Muscle of leg (tissue), 16 donors: ENCODE results near the gene ZNF276. TPM values are rescaled to one million over a fixed set of nuclear protein-coding genes. Genes with fewer than 3 reads are reported as not detected.
"Not testable (repeated sequence)": the region's sequence is repeated elsewhere in the genome, so short reads cannot be mapped to it uniquely, and the experiment has no call there.

Experiments used
- DNase-seq: peaks from one replicate; pipeline ENCODE4 v3.0.0; 2013
- H3K27ac ChIP-seq: one replicate; pipeline ENCODE4 v1.5.1; 2013; ENCODE audit warnings: mild to moderate bottlenecking, low read length, control low read depth
- H3K27me3 ChIP-seq: one replicate; pipeline ENCODE4 v1.6.1; 2013; ENCODE audit warnings: low read length; ENCODE audit not compliant: control insufficient read depth, insufficient read depth
- H3K36me3 ChIP-seq: one replicate; pipeline ENCODE4 v1.6.1; 2013; ENCODE audit warnings: low read length; ENCODE audit not compliant: control insufficient read depth, insufficient read depth
- H3K4me1 ChIP-seq: one replicate; pipeline ENCODE4 v1.6.1; 2013; ENCODE audit warnings: low read length; ENCODE audit not compliant: control insufficient read depth, insufficient read depth
- H3K4me3 ChIP-seq: one replicate; pipeline ENCODE4 v1.5.1; 2013; ENCODE audit warnings: low read length, control low read depth
- H3K9me3 ChIP-seq: replicated peaks from 2 replicates; pipeline ENCODE4 v1.6.1; 2013; ENCODE audit warnings: low read depth, low read length; ENCODE audit not compliant: control insufficient read depth
- WGBS: methylation state at CpG from one replicate; pipeline ENCODE4 v1.1.5; 2013; ENCODE audit warnings: missing lambda C conversion rate; ENCODE audit not compliant: insufficient coverage; 5-methylcytosine and 5-hydroxymethylcytosine counted together
- long read RNA-seq, 11 donors: transcript quantifications; one replicate each; lab custom pipeline, GENCODE V29; 2026
- polyA plus RNA-seq, 8 donors: library from polyadenylated mRNA; unstranded; fragments of 120-200 nt; gene quantifications; one replicate each; pipeline versions ENCODE4 v1.2.1 to v1.2.3, GENCODE V29; 2013; ENCODE audit warnings: inconsistent platforms in 1 of 8, low replicate concordance in 1 of 8; ENCODE audit not compliant: insufficient read length in 8 of 8, insufficient read depth in 1 of 8
- total RNA-seq: library from RNA; stranded (reverse); fragments of 120-200 nt; gene quantifications from one replicate; pipeline ENCODE4 v1.2.4, GENCODE V29; 2013

Gene ZNF276, protein sequence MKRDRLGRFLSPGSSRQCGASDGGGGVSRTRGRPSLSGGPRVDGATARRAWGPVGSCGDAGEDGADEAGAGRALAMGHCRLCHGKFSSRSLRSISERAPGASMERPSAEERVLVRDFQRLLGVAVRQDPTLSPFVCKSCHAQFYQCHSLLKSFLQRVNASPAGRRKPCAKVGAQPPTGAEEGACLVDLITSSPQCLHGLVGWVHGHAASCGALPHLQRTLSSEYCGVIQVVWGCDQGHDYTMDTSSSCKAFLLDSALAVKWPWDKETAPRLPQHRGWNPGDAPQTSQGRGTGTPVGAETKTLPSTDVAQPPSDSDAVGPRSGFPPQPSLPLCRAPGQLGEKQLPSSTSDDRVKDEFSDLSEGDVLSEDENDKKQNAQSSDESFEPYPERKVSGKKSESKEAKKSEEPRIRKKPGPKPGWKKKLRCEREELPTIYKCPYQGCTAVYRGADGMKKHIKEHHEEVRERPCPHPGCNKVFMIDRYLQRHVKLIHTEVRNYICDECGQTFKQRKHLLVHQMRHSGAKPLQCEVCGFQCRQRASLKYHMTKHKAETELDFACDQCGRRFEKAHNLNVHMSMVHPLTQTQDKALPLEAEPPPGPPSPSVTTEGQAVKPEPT
- 21.4 TPM for total RNA-seq
- 10 to 100 TPM; 17.1 to 28.2 (median 21.8) TPM for polyA plus RNA-seq
- long read RNA-seq, donor 1, full-length matches to known transcripts, result 1 of 1 reads
- long read RNA-seq, donor 1, partial matches to known transcripts, result 0 of 1 reads
- long read RNA-seq, donor 1, other reads (novel, unspliced or antisense), result 0 of 1 reads
- long read RNA-seq, donor 2, result 0 reads
- long read RNA-seq, donor 3, partial matches to known transcripts, result 0 of 2 reads
- long read RNA-seq, donor 3, other reads (novel, unspliced or antisense), result 0 of 2 reads
- long read RNA-seq, donor 4, partial matches to known transcripts, result 0 of 1 reads
- long read RNA-seq, donor 4, other reads (novel, unspliced or antisense), result 0 of 1 reads
- long read RNA-seq, donor 5, full-length matches to known transcripts, result 3 of 3 reads
- long read RNA-seq, donor 5, partial matches to known transcripts, result 0 of 3 reads
- long read RNA-seq, donor 5, other reads (novel, unspliced or antisense), result 0 of 3 reads
- long read RNA-seq, donor 6, partial matches to known transcripts, result 0 of 3 reads
- long read RNA-seq, donor 6, other reads (novel, unspliced or antisense), result 0 of 3 reads
- long read RNA-seq, donor 7, full-length matches to known transcripts, result 1 of 1 reads
- long read RNA-seq, donor 7, partial matches to known transcripts, result 0 of 1 reads
- long read RNA-seq, donor 7, other reads (novel, unspliced or antisense), result 0 of 1 reads
- long read RNA-seq, donor 8, result 0 reads
- long read RNA-seq, donor 9, result 0 reads
- long read RNA-seq, donor 10, full-length matches to known transcripts, result 2 of 2 reads
- long read RNA-seq, donor 10, partial matches to known transcripts, result 0 of 2 reads
- long read RNA-seq, donor 10, other reads (novel, unspliced or antisense), result 0 of 2 reads
- long read RNA-seq, donor 11, full-length matches to known transcripts, result 1 of 1 reads
- long read RNA-seq, donor 11, partial matches to known transcripts, result 0 of 1 reads
- long read RNA-seq, donor 11, other reads (novel, unspliced or antisense), result 0 of 1 reads

DNA sequence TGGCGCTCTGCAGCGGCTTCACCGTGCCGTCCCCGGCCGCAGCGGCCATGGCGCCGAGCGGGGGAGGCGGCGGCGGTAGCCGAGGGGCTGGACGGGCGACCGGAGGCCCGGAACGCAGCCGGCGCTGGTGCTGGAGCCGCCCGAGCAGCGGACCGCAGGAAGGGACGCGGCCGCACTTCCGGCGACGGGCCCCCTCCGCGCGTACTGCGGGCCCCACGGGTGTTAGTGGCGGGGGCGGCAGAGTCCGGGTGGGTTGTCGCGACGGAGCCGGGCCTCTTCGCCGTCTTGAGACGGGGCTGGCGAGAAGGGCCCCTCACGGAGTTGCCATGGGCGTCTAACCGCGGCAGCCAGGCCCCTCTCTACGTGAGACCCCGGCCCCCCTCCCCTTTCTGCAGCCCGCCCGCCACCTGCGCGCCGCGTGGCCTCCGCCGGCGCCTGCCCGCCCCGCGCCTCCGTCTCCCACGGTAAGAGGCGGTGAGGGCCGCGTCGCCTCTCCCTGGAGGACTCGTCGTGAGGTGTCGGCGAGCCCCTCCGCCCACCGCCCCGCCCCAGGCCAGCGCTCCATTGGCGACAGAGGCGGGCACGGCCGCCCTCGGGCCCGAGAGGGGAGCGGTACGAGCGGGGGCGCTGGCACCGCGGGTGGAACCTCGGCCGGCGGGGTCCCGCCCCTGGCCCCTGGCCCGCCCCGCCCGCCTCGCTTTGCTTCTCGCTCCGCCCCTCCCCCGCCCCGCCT, at the start of gene ZNF276, which contains the start of gene VPS9D1:
TSS of gene ZNF276 (plus strand) at position 725 of the 733 bp plus-strand sequence. CDS start 104 bp downstream, outside the sequence.
TSS of gene VPS9D1 (minus strand) at position 86 of the 733 bp plus-strand sequence. CDS start at position 49, 37 bp downstream.
- Histone ChIP-seq H3K27ac (peak within 1 kb of the TSS; percentile 92), H3K36me3 (peaks cover 33% of the 10 kb centered on the region), H3K9me3 (no peaks in the 10 kb centered on the region), H3K4me3 (peak within 1 kb of the TSS; percentile 79), H3K27me3 (no peaks in the 10 kb centered on the region), H3K4me1 (peaks cover 28% of the 10 kb centered on the region)
- DNase-seq, result peak; percentile 91
- under 1% methylated on average over 98 of the region's 103 CpGs for WGBS

DNA sequence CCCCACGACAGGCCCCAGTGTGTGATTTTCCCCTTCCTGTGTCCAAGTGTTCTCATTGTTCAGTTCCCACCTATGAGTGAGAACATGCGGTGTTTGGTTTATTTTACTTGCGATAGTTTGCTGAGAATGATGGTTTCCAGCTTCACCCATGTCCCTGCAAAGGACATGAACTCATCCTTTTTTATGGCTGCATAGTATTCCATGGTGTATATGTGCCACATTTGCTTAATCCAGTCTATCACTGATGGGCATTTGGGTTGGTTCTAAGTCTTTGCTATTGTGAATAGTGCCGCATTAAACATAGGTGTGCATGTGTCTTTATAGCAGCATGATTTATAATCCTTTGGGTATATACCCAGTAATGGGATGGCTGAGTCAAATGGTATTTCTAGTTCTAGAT, 49.8 kb upstream of the ZNF276 start:
- DNase-seq, H3K4me1 ChIP-seq, H3K9me3 ChIP-seq, H3K4me3 ChIP-seq, H3K36me3 ChIP-seq, H3K27ac ChIP-seq, H3K27me3 ChIP-seq: not testable (repeated sequence)
- no CpG with 5 or more reads among the region's 4 CpGs for WGBS

DNA sequence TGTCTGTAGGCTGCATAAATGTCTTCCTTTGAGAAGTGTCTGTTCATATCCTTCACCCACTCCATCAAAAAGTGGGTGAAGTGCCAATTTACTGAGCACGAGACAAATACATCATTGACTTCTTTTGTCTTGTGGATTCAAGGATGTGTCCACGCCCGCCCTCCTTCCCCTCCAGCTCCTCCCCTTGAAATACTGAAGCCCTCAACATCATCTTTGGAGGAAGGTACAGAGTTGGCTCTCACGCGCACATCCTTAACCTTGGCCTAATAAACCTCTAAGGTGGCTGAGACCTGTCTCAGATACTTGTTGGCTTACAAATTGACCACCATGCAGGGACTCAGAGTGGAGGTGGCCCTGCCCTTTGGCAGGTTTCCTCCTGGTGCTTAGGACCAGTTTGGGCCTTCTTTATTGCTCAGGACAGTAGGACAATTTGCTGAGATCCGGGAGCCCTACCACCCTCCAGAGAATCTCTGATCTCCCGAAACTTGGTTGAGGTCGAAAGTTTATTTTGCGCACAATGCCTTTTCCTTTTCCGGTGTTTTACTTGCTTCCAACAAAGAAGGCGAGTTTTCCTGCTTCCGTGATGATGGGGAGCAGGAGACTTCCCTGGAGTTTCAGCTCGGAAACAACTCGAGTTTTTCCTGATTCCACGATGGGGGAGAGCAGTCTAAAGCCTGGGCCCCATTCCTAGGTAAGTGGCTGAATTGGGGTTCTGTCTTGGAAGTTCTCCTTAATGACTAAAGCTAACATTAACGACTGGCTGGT, 49.0 kb upstream of the ZNF276 start:
- no peak overlapping the region for H3K4me3 ChIP-seq
- DNase-seq, result no peak
- no peaks in the 10 kb centered on the region for H3K27me3 ChIP-seq
- H3K36me3 ChIP-seq, result no peaks in the 10 kb centered on the region
- H3K4me1 ChIP-seq, result no peaks in the 10 kb centered on the region
- 91% methylated on average over 12 of the region's 16 CpGs for WGBS
- no peaks in the 10 kb centered on the region for H3K9me3 ChIP-seq
- peak overlapping the region; percentile 66 for H3K27ac ChIP-seq

DNA sequence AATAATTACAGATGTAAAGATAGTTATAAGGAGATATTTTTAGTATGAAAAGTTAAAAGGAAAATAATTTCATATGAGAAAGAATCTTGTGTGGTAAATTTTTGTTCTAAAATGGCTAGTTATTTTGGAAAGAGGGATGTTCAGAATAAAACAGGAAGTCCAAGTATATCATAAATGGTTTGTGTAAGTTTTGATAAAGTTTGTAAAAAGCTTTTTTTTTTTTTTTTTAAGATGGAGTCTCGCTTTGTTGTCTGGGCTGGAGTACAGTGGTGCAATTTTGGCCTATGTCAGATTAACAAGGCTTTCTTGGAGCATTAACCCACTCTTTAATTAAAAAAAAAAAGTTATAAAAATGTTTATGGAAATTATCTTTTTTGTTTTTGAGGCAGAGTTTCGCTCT, 43.1 kb upstream of the ZNF276 start:
- H3K27me3 ChIP-seq, result no peaks in the 10 kb centered on the region
- no peaks in the 10 kb centered on the region for H3K36me3 ChIP-seq
- H3K9me3 ChIP-seq, result peaks cover 8% of the 10 kb centered on the region
- no peak overlapping the region for H3K27ac ChIP-seq
- no peaks in the 10 kb centered on the region for H3K4me1 ChIP-seq
- whole genome bisulfite sequencing, result no CpG with 5 or more reads among the region's 2 CpGs
- DNase-seq, result no peak
- H3K4me3 ChIP-seq, result no peak overlapping the region

DNA sequence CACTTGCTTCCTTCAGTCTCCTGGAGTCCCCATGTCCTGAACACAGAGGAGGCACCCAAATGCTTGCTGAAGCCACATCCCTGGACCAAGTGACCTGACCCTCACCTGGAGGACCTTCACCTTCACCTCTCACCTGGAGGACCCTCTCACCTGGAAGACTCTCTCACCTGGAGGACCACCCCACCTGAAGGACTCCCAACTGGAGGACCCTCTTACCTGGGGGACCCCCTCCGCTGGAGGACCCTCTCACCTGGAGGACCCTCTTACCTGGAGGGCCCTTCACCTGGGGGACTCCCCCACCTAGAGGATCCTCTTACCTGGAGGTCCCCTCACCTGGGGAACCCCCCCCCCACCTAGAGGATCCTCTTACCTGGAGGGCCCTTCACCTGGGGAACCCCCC, 35.4 kb upstream of the ZNF276 start:
- no CpG with 5 or more reads among the region's 1 CpG for WGBS
- no peak overlapping the region for H3K4me3 ChIP-seq
- DNase-seq, result no peak
- no peak overlapping the region for H3K27ac ChIP-seq
- H3K9me3 ChIP-seq, result no peaks in the 10 kb centered on the region
- H3K27me3 ChIP-seq, result no peaks in the 10 kb centered on the region
- peaks cover 11% of the 10 kb centered on the region for H3K36me3 ChIP-seq
- peaks cover 13% of the 10 kb centered on the region for H3K4me1 ChIP-seq

DNA sequence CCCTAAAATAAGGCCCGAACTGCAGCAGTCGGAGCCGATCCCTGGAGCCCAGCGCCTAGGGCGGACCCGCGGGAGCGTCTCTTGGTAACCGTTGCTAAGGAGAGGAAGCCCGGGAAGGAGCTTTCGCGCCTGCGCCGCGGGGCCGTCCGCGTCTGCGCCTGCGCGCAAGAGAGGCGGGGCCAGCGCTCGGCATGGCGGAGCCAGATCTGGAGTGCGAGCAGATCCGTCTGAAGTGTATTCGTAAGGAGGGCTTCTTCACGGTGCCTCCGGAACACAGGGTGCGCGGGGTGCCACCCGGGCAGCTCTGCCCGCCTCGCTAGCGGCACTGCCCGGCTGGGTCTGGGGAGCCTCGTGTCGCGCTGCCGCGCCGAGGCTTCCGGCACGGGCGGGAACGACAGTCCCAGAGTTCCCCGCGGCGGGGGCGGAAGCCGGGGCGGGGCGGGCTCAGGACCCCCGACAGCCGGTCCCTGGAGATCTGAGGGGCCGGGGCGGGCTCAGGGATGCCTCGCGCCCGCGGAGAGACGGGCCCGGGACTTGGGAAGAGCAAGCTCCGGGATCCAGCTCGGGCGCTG, 34.7 kb upstream of the ZNF276 start, which contains the start of gene CDK10:
TSS of gene CDK10 (plus strand) at position 170 of the 572 bp plus-strand sequence. CDS start at position 192, 22 bp downstream.
- DNase-seq, result peak; percentile 93
- H3K27me3 ChIP-seq, result no peaks in the 10 kb centered on the region
- no peaks in the 10 kb centered on the region for H3K9me3 ChIP-seq
- peak within 1 kb of the TSS; percentile 79 for H3K27ac ChIP-seq
- H3K4me3 ChIP-seq, result peak within 1 kb of the TSS; percentile 72
- WGBS, result under 1% methylated on average over 67 of the region's 67 CpGs
- peaks cover 13% of the 10 kb centered on the region for H3K4me1 ChIP-seq
- H3K36me3 ChIP-seq, result peaks cover 17% of the 10 kb centered on the region

DNA sequence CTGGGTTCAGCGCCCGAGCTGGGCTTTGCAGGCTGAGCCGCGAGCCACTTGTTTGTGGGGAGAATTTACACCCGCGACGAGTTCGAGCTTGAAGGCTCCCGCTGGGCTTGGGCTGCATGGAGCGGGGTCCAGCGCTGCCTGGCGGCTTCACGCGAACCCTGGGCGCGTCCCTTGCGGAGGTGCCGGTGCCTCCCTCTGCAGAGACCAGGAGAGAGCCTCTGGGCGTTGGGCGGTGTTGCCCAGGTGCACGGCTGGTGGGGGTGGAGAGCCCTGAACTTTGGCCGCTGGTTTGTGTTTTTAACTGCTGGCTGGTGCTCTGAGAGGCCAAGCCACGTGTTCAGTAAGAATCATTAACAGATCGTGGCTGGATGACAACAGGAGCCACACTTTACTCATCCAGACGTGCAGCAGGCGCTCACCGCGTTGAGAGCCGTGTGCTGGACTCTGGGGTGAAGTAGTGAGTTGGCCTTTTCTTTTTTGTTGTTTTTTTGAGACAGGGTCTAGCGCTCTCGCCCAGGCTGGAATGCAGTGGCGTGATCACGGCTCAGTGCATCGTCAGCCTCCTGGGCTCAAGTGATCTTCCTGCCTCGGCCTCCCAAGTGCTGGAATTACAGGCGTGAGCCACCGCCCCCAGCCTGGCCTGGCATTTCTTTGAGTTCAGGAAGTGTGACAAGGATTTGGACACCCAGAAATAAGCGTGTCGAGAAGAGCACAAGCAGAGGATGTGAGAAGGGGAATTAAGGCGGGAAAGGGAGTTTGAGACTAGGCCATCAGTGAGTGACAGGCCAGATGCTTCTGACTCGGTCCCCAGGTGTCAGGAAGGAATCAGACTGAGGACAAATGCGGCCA, 34.0 kb upstream of the ZNF276 start:
- H3K4me3 ChIP-seq, result peak overlapping the region; percentile 72
- no peaks in the 10 kb centered on the region for H3K27me3 ChIP-seq
- WGBS, result 12% methylated on average over 38 of the region's 42 CpGs
- peaks cover 24% of the 10 kb centered on the region for H3K36me3 ChIP-seq
- peaks cover 13% of the 10 kb centered on the region for H3K4me1 ChIP-seq
- peak overlapping the region; percentile 42 for H3K27ac ChIP-seq
- DNase-seq, result no peak
- no peaks in the 10 kb centered on the region for H3K9me3 ChIP-seq
